ENCODE data around the gene TINAGL1.

DNA sequence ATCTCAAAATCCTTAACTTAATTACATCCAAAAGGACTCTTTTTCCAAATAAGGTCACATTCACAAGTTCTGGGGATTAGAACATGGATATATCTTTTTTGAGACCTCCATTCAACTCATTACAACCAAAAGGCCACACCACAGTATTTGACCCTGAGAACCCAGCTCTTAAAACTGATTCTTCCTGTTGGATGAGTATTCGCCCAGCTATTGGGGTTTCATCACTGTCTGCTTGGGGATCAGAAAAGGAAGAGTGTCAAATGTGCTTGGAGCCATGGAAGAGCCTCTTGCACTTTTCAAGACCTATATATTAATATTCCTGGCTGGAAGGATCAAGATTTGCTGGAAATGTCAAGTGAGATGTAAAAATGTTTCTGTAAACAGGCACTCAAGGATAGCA lies 5.4 kb upstream of the TINAGL1 start:
- TF ChIP-seq CTCF (conservative IDR thresholded peaks at IDR 0.05 in 1 of 2, IDR thresholded peaks at IDR 0.05 in 1 of 2; ENCODE audit: low read depth in 1 of 2, low read length in 2 of 2) (no peak), EZH2 (IDR thresholded peaks at IDR 0.05; ENCODE audit: low read length, missing control alignments) (no peak)

Measured in fibroblast of lung (primary cell).